Measurements from ENCODE around the gene TMEM120B. TPM values are rescaled to one million over a fixed set of nuclear protein-coding genes. Genes with fewer than 3 reads are reported as not detected.

Gene TMEM120B
- total RNA-seq, 1 experiment from 2014 or later: 14.2 TPM

DNA sequence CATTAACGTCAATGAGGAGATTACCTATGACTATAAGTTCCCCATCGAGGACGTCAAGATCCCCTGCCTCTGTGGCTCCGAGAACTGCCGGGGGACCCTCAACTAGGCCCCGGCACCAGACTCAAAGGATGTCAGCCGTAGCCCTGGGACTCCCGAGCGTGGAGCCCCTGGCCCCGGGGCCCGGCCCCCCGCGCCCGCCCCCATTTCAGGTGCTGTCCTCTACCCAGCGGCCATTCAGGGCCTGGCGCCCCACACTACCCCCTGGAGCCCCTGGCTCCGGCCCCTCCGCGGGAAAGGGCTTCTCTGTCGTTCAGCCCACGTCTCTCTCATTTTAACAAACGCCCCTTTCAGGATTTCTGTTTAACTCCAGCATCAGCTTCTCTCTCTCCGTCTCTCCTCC is 117.6 kb downstream of the TMEM120B start:
- ChIA-PET CTCF (no interaction called here), POLR2A (no interaction called here)
- Mint-ChIP-seq H3K4me1 (ENCODE audit: insufficient read depth, unreplicated experiment) (no peaks in the 10 kb centered on the region), H3K4me3 (ENCODE audit: unreplicated experiment) (no peak overlapping the region), H3K36me3 (ENCODE audit: insufficient read depth, unreplicated experiment) (peaks cover 57% of the 10 kb centered on the region), H3K9me3 (ENCODE audit: unreplicated experiment) (no peaks in the 10 kb centered on the region), H3K27ac (ENCODE audit: low read depth, unreplicated experiment) (no peak overlapping the region), H3K27me3 (ENCODE audit: insufficient read depth, unreplicated experiment) (no peaks in the 10 kb centered on the region)
- intact Hi-C loops (cut with micrococcal nuclease): no loop called here
- TF ChIP-seq, protein P1, sequence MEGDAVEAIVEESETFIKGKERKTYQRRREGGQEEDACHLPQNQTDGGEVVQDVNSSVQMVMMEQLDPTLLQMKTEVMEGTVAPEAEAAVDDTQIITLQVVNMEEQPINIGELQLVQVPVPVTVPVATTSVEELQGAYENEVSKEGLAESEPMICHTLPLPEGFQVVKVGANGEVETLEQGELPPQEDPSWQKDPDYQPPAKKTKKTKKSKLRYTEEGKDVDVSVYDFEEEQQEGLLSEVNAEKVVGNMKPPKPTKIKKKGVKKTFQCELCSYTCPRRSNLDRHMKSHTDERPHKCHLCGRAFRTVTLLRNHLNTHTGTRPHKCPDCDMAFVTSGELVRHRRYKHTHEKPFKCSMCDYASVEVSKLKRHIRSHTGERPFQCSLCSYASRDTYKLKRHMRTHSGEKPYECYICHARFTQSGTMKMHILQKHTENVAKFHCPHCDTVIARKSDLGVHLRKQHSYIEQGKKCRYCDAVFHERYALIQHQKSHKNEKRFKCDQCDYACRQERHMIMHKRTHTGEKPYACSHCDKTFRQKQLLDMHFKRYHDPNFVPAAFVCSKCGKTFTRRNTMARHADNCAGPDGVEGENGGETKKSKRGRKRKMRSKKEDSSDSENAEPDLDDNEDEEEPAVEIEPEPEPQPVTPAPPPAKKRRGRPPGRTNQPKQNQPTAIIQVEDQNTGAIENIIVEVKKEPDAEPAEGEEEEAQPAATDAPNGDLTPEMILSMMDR (IDR thresholded peaks at IDR 0.05; ENCODE audit: unreplicated experiment): no peak
- no peak for DNase-seq (ENCODE audit: unreplicated experiment)
- BruUV-seq (replicated peaks): no TSS peak

DNA sequence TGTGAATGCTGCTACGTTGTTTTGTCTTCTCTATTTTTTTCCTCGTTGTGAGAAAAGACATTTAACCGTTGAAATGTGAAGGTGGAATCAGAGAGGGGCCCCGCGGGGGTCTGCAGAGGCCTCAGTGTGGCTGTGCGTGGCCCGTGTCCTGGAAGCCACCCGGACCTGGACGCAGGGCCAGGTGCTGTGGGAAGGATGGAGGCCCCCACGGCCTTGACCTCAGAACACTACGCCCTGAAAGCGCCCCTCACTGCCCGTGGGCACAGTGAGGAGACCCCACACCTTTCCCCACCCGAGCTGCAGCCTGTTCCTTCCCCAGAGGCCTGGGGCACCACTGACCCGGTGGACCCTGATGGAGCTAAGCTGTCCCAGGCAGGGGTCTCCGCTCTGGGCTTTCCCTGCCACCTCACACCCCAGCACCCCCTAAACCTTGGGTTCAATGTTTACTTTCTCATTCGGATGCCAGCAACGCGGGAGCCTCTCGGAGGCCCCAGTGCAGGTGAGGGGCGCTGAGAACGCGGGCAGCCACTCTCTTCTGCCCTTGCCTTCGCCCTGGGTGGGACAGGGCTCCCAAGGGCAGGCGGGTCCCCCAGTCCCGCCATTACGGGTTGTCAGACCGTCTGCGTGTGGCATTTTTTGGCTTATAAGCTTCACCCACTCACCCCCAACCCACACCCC is 118.2 kb downstream of the TMEM120B start:
- no peaks in the 10 kb centered on the region for H3K9me3 Mint-ChIP-seq (ENCODE audit: unreplicated experiment)
- H3K27me3 Mint-ChIP-seq (ENCODE audit: insufficient read depth, unreplicated experiment): no peaks in the 10 kb centered on the region
- TF ChIP-seq, protein P1 (IDR thresholded peaks at IDR 0.05; ENCODE audit: unreplicated experiment): no peak
- peaks cover under 1% of the 10 kb centered on the region for H3K4me1 Mint-ChIP-seq (ENCODE audit: insufficient read depth, unreplicated experiment)
- no peak for DNase-seq (ENCODE audit: unreplicated experiment)
- no TSS peak for BruUV-seq (replicated peaks)
- POLR2A ChIA-PET: no interaction called here
- no peak overlapping the region for H3K27ac Mint-ChIP-seq (ENCODE audit: low read depth, unreplicated experiment)
- CTCF ChIA-PET: no interaction called here
- intact Hi-C loops (cut with micrococcal nuclease): no loop called here
- peaks cover 51% of the 10 kb centered on the region for H3K36me3 Mint-ChIP-seq (ENCODE audit: insufficient read depth, unreplicated experiment)
- no peak overlapping the region for H3K4me3 Mint-ChIP-seq (ENCODE audit: unreplicated experiment)

Other genes with a start within 250 kb of the TMEM120B start
- gene KDM2B, start 131.7 kb upstream of the TMEM120B start, total RNA-seq (2022): 15.5 and 19.5 TPM in 2 replicates
- 12.1 and 16.3 TPM in 2 replicates for gene ORAI1, start 86.2 kb upstream of the TMEM120B start, total RNA-seq (2022)
- gene MORN3, start 43.1 kb upstream of the TMEM120B start, total RNA-seq (2022): 0.35 and 0.52 TPM in 2 replicates
- 9.5 and 11.6 TPM in 2 replicates for gene RHOF, start 80.9 kb downstream of the TMEM120B start, total RNA-seq (2022)
- 19.7 and 19.9 TPM in 2 replicates for gene SETD1B, start 91.3 kb downstream of the TMEM120B start, total RNA-seq (2022)
- 0.21 TPM in 1 of 2 replicates, not detected in the other for gene HPD, start 146.1 kb downstream of the TMEM120B start, total RNA-seq (2022)
- gene PSMD9, start 176.0 kb downstream of the TMEM120B start, total RNA-seq (2022): 96.3 and 105 TPM in 2 replicates
- 19.7 and 23.5 TPM in 2 replicates for gene CFAP251, start 205.8 kb downstream of the TMEM120B start, total RNA-seq (2022)